ENCODE results near the gene THSD7B. TPM values are rescaled to one million over a fixed set of nuclear protein-coding genes. Genes with fewer than 3 reads are reported as not detected.

The THSD7B gene
- total RNA-seq, 1 donor from 2014 or later = 0.81 TPM

- H3K4me3 ChIP-seq (ENCODE audit: low read depth, low read length) = no peak overlapping the region
- TF ChIP-seq CTCF (conservative IDR thresholded peaks at IDR 0.05; ENCODE audit: low read depth, low read length) = no peak
- no peak for DNase-seq (ENCODE audit: low read depth)
Measured at GRCh38 chr2:136798766-136799165, 33.4 kb downstream of the THSD7B start.

- no peak for DNase-seq (ENCODE audit: low read depth)
- no peak for TF ChIP-seq CTCF (conservative IDR thresholded peaks at IDR 0.05; ENCODE audit: low read depth, low read length)
- H3K4me3 ChIP-seq (ENCODE audit: low read depth, low read length) = no peak overlapping the region
Measured at GRCh38 chr2:136801661-136802060, 36.3 kb downstream of the THSD7B start.

DNA sequence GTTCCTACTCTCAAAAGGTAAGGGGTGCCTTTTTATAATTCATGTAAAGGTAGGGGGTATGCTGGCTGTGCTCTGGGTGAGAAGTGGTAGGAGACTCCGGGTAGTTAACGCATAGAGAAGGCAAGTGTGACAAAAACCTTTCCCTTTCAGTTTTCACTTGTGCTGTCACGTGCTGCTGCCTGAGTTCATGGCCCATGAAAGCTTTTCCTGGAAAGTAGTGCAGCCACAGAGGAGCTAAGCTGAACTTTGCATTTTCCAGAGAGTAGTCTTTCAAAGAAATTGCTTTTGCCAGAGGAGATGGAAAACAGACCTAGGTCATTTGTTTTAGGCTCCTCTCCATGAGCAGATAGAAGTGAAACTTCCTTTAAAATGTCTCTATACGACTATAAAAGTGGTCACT is 44.7 kb downstream of the THSD7B start:
- DNase-seq (ENCODE audit: low read depth) = no peak
- no peak for TF ChIP-seq CTCF (conservative IDR thresholded peaks at IDR 0.05; ENCODE audit: low read depth, low read length)
- H3K4me3 ChIP-seq (ENCODE audit: low read depth, low read length) = no peak overlapping the region

GRCh38 chr2:136818839-136819238 is 53.5 kb downstream of the THSD7B start:
- H3K4me3 ChIP-seq (ENCODE audit: low read depth, low read length) = no peak overlapping the region
- DNase-seq (ENCODE audit: low read depth) = no peak
- TF ChIP-seq CTCF (conservative IDR thresholded peaks at IDR 0.05; ENCODE audit: low read depth, low read length) = no peak

DNA sequence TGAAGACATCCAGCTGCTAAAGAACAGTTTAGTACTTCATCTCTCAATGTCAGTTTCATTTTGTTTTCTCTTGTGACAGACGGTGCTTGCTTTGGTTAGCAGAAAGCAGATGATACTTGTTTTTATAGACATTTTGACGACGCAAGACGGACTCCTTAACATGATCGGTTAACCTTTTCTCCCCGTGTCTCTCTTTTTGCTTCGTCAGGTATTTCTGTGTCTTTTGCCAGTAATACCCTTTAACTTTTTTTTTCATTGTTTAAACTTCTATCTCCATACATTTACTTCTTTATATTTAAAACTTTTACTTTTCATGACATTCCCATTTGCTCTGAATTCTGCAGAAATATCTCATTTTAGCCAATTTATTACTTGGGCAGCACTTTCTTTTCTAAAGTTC is 57.9 kb downstream of the THSD7B start:
- no peak for DNase-seq (ENCODE audit: low read depth)
- TF ChIP-seq CTCF (conservative IDR thresholded peaks at IDR 0.05; ENCODE audit: low read depth, low read length) = no peak
- H3K4me3 ChIP-seq (ENCODE audit: low read depth, low read length) = no peak overlapping the region

DNA sequence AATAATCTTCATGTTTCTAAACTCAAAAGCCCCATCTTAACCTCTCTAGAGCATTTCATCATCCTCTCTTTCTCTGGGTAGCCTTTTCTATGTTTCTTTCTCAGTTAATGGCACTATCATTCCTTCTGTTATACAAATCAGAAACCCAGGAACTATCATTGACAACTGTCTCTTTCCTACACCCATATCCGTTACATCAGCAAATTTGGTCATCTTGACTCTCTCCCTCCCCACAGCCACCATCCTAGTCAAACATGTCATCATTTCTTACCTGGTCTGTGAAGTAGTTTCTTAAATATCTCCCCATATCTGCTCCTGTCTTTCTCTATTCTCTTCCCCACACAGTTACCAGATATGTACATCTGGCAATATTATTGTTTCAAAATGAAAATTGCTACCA is 62.8 kb downstream of the THSD7B start:
- TF ChIP-seq CTCF (conservative IDR thresholded peaks at IDR 0.05; ENCODE audit: low read depth, low read length) = no peak
- no peak for DNase-seq (ENCODE audit: low read depth)
- no peak overlapping the region for H3K4me3 ChIP-seq (ENCODE audit: low read depth, low read length)

- no peak for DNase-seq (ENCODE audit: low read depth)
- no peak overlapping the region for H3K4me3 ChIP-seq (ENCODE audit: low read depth, low read length)
Measured at GRCh38 chr2:136828774-136829173, 63.4 kb downstream of the THSD7B start.

More at GRCh38 chr2:136828774-136829173, 63.4 kb downstream of the THSD7B start:
- TF ChIP-seq CTCF (conservative IDR thresholded peaks at IDR 0.05; ENCODE audit: low read depth, low read length) = no peak
